ENCODE measurements around the gene RFPL4AL1.
"Not testable (repeated sequence)": the region's sequence is repeated elsewhere in the genome, so short reads cannot be mapped to it uniquely, and the experiment has no call there.

The RFPL4AL1 gene

DNA sequence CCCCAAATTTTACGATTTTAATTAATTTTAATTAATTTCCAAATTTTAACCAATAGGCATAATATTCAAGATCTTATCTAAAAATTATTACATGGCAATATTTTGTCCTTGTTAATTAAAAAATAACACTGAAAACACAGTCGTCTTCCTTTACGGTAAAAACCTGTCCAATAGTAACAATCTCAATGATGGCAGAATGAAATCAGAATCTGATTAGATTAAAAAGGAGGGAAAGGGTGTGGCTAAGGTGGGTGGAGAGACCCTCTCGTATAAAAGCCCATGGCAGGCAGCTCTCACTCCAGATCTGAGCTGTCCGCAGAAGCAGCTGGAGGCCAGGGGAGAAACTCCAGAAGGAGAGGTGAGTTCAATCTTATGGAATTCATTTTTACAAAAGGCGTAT lies at the start of gene RFPL4AL1:
RFPL4AL1 (plus strand) TSS at position 301 of the 400 bp plus-strand sequence. CDS start 2,687 bp downstream, outside the sequence.
- DNase-seq (ENCODE audit: low read depth) = not testable (repeated sequence)

DNA sequence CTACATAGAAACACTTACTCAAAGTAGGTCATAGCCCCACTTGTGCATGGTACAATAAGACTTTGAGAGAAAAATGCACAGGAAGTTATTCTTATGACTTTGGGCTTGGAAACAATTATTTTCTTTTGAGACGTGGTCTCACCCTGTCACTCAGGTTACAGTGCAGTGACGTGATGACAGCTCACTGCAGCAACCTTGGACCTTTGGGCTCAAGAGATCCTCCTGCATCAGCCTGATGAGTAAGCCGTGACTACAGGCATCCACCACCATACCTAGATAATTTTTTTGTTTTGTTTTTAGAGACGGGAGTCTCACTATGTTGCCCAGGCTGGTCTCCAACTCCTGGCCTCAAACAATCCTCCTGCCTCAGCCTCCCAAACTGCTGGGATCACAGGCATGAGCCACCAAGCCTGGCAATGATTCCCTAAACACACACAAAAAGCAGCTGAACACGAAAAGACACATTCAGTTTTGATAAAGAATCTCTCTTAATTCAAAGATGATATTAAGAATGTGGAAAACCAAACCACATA lies 48.6 kb upstream of the RFPL4AL1 start:
- no peak for DNase-seq (ENCODE audit: low read depth)

DNA sequence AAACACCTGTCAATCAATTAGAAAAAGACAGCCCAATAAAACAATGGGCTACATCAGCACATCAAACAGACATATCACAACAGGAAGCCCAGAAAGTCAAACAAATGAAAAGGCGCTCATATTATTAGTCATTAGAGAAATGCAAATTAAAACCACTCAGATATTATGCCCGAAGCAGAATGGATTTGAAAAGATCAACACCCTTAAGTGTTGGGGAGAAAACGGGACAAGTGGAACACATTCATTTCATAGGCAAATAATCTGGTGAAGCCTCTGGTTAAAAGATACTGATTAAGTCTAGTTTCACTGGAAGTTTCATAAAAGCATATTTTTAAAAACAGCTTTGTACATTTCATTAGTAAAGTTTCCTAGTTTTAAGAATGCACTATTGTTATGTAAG lies 48.1 kb upstream of the RFPL4AL1 start:
- no peak for DNase-seq (ENCODE audit: low read depth)

DNA sequence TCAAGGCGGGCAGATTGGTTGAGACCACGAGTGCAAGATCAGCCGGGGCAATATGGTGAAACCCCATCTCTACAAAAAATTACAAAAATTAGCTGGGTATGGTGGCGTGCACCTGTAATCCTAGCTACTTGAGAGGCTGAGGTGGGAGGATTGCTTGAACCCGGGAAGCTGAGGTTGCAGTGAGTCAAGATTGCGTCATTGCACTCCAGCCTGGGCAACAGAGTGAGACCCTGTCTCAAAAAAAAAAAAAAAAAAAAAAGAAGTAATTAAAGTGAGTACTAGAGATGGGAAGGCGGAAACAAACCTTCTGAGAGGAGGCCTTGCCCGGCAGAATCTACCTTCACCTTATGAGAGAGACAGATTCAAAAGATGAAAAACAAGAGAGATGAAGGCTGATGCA lies 45.4 kb upstream of the RFPL4AL1 start:
- DNase-seq (ENCODE audit: low read depth) = no peak

DNA sequence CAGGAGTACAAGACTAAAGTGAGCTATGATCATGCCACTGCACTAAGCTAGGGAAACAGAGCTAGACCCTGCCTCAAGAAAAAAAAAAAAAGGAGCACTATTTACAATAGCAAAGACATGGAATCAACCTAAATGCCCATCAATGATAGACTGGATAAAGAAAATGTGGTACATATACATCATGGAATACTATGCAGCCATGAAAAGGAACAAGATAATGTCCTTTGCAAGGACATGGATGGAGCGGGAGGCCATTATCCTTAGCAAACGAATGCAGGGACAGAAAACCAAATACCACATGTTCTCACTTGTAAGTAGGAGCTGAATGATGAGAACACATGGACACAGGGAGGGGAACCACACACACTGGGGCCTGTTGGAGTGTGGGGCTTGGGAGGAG lies 38.5 kb upstream of the RFPL4AL1 start:
- not testable (repeated sequence) for DNase-seq (ENCODE audit: low read depth)

DNA sequence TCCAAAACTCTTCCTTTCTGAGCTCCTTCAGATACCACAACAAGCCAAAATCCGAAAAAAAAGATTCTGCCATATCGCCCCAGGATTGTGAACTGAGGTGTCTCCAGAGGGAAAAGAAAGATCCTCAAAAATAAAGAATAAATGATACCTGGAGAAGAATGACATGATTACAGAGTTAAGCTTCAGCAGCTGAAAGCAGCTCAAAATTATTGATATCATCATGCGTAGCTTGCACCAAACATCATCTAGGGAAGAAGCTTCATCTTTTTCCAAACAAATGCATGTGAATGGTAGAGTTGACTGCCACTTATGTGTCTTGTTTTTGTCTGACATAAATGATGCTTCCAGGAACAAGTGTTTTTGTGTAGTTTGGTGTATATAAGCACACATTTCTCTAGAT lies 30.6 kb upstream of the RFPL4AL1 start, which contains the start of gene NLRP9:
NLRP9 (minus strand) TSS at position 101 of the 400 bp plus-strand sequence; CDS start at position 73, 28 bp downstream.
- no peak for DNase-seq (ENCODE audit: low read depth)

DNA sequence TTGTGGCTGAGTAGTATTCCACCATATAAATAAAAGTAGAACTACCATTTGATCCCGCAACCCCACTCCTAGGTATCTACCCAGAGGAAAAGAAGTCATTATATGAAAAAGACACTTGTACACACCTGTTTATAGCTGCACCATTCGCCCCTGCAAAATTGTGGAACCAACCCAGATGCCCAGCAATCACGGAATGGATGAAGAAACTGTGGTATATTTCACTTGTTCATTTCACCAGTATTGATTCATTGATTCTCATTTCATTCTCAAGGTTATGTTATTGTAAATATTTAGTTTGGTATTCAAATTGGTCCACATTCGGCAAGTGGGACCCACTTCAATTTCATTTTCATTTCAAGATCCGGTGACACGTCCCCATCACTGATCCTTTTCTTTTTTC lies 18.2 kb upstream of the RFPL4AL1 start:
- DNase-seq (ENCODE audit: low read depth) = no peak

DNA sequence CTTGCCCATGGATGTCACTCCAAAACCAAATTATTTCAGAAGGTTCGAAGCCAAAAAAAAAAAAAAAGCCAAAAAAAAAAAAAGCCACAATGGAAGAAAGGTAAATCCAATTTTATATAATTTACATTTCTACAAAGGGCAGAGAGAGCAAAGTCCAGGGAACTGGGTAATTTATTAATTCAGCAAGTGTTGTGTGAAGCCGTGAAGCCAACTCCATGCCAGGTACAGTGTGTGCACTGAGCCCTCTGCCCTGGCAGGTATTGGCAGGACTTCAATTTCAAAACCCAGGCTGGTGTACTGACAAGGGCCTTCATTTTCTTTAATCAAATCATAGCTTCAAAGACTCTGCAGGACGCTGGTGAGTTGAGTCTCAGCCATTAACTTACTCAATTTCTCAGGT lies 15.5 kb upstream of the RFPL4AL1 start:
- DNase-seq (ENCODE audit: low read depth) = no peak

DNA sequence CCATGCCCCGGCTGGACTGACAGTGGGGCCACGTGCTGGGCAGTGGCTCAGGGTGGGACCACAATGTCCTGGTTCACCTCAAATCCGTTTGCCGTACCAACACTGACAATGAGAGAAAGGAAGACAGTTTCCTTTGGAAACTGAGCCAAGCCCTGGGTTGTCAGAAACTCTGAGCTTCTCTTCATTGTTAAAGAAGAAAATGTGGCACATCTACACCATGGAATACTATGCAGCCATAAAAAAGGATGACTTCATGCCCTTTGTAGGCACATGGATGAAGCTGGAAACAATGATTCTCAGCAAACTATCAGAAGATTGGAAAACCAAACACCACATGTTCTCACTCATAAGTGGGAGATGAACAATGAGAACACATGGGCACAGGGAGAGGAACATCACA lies 12.1 kb upstream of the RFPL4AL1 start:
- not testable (repeated sequence) for DNase-seq (ENCODE audit: low read depth)

DNA sequence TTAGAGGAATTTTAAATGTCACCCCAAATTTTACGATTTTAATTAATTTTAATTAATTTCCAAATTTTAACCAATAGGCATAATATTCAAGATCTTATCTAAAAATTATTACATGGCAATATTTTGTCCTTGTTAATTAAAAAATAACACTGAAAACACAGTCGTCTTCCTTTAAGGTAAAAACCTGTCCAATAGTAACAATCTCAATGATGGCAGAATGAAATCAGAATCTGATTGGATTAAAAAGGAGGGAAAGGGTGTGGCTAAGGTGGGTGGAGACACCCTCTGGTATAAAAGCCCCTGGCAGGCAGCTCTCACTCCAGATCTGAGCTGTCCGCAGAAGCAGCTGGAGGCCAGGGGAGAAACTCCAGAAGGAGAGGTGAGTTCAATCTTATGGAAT lies 10.1 kb upstream of the RFPL4AL1 start, which contains the start of gene RFPL4A:
RFPL4A (plus strand) TSS at position 301 of the 400 bp plus-strand sequence. CDS start 2,704 bp downstream, outside the sequence.
- DNase-seq (ENCODE audit: low read depth) = not testable (repeated sequence)

DNA sequence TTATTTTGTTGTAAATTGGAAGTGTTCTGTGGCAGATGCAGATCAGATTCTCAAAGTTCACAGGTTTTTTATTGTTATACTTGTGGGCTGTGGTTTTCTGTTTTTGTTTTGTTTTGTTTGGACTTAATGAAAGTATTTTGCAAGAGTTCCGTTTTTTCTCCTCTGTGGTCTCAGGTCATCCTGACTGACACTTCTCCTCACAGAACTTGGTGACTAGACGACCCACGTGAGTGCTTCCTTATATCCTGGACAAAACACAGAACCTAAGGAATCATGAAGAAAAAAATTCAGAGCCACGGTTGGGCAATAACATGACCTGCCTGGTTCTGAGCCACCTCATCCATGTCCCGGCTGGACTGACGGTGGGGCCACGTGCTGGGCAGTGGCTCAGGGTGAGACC lies 2.5 kb upstream of the RFPL4AL1 start:
- DNase-seq (ENCODE audit: low read depth) = no peak

DNA sequence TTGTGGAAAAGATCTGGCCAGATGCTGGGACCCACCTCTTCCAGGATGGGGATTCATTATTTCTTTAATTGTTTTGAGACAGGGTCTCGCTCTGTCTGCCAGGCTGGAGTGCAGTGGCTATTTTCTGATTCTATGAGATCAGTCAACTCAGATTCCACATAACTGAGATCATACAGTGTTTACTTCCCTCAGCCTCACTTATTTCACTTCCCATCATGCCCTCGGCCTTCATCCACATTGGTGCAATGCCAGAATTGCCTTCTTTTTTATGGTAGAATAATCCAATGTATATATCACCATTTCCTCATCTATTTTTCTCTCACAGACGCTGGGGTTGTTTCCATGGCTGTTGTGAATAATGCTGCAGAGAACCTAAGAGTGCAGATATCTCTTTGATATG lies 714 bp downstream of the RFPL4AL1 start:
- not testable (repeated sequence) for DNase-seq (ENCODE audit: low read depth)

DNA sequence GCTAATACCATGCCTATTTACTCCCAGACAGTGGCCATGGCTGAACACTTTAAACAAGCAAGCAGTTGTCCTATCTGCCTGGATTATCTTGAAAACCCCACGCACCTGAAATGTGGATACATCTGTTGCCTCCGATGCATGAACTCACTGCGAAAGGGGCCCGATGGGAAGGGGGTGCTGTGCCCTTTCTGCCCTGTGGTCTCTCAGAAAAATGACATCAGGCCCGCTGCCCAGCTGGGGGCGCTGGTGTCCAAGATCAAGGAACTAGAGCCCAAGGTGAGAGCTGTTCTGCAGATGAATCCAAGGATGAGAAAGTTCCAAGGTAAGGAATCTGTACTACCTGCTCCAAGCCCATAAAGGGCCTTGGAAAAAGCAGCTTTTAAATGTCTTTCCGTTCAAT lies 8.6 kb downstream of the RFPL4AL1 start:
- no peak for DNase-seq (ENCODE audit: low read depth)

DNA sequence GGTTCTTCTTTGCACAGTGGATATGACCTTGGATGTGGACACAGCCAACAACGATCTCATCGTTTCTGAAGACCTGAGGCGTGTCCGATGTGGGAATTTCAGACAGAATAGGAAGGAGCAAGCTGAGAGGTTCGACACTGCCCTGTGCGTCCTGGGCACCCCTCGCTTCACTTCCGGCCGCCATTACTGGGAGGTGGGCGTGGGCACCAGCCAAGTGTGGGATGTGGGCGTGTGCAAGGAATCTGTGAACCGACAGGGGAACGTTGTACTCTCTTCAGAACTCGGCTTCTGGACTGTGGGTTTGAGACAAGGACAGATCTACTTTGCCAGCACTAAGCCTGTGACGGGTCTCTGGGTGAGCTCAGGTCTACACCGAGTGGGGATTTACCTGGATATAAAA lies 9.4 kb downstream of the RFPL4AL1 start:
- no peak for DNase-seq (ENCODE audit: low read depth)

DNA sequence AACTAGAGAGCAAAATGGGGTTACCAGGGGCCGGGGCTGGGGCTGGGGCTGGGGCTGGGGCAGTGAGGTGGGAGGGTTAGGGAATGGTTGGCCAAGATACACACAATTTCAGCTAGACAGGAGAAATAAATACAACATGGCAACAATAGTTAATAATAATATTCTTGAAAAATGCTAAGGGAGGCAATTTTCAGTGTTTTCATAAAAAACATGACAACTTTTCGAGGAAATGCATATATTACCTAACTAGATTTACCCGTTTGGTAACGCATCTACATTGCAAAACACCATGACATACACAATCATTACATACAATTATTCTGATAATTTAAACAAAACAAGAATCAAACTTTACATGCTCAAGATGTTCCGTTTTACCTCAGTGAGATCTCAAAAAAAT lies 12.2 kb downstream of the RFPL4AL1 start:
- DNase-seq (ENCODE audit: low read depth) = no peak

DNA sequence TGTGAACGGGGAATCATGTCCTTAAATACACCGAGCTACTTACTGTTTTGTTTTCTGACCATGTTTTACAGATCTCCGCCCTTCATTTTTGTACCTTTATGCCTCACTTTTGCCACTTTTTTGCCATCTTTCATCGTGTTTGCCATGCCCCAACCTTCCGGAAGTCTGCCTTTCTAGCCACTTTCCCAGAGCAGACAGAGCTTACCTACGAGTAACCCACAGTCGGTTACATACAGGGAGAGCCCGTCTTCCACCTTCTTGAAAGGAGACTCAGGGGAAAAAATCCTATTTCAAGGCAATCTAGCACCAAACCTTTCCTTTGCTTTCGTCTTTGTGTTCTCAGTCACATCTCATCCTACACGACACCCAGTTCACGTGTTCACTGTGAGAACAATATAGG lies 26.1 kb downstream of the RFPL4AL1 start:
- no peak for DNase-seq (ENCODE audit: low read depth)

DNA sequence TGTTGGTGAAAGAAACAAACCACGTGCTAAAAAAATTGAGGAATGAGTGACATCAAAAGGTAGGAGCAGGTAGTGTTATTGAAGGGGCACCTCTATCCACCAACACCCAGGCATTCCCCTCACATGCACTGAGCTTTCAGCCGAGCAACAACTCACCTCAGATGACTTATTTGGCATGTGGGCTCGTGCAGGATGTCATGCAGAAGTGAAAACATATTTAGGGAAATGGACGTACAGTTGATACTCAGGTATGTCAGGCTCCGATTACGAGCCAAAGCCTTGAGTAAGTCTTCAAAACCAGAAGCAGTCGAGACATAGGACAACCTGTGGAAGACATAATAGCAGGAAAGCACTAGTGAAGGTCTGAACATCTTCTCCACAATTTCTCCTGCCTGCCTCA lies 32.5 kb downstream of the RFPL4AL1 start:
- no peak for DNase-seq (ENCODE audit: low read depth)

DNA sequence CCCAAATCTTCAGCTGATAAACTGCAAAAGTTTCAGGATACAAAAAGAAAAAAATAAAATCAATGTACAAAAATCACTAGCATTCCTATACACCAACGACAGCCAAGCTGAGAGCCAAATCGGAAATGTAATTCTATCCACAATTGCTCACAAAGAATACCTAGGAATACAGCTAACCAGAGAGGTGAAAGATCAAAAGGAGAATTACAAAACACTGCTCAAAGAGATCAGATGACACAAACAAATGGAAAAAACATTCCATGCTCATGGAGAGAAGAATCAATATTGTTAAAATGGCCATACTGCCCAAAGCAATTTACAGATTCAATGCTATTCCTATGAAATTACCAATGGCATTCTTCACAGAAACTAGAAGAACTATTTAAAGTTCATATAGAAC lies 33.4 kb downstream of the RFPL4AL1 start:
- no peak for DNase-seq (ENCODE audit: low read depth)

DNA sequence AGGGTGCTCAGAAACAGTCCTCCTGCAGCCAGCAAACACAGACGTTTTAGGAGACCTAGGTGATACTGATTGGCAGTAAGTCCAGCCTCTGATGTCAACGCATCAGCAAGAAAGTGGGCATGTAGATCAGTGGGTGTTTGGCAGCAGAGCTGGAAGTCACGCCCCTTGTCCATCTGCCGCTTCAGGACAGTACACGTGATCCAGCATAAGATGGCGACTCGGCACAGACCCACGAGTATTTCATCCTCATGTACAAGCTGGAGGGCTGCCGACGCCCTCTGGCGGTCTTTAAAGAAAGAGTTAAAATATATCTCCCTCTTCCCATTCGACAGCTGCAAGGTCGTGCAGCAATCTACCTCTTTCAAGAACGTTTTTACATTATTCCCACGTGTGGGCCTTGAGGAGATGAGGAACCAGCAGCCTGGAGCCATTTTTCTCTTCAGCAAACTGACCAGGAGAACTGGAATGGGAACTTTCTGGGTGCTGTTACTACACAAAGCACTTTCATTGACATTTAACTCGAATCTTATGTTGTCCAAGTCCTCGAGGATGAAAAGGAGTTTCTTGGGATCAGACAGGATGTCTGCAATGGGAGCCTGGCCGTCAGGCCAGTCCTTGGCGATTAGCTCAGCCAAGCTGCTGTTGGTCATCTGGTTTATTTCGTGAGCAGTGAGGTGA lies 40.6 kb downstream of the RFPL4AL1 start:
- DNase-seq (ENCODE audit: low read depth) = no peak

DNA sequence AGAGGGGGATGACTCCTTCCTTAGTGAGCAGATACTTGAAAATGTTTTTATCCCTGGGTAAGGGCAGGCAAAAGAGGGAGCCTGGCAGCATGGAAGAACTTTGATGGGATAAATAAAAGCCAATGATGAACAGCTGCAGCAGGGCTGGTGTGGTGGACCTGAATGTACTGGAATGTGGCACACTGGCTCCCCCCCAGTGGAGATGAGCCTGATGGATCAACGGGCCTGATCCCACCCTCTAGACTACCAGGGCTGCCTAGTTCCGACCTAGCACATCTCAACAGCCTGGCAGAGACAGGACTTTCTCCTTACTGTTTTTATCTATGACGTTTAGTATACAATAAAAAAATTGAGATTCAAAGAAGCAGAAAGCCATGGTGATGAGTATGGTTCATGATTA lies 42.4 kb downstream of the RFPL4AL1 start:
- no peak for DNase-seq (ENCODE audit: low read depth)

DNA sequence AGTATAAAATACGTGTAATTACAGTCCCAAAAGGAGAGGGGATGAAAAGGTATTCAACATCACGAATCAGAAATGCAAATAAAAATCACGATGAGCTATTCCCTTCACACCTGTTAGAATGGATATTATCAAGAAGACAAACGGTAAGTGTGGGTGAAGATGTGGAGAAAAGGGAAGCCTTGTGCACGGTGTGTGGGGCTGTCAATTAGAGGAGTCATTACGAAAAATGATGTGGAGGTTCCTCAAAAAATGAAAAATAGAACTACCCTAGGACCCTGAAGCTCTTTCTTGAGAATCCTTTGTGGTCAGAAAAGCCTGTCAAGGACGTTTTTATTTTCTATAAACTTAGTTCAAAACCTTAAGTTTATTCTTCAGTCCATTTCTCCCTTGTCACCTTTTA lies 43.5 kb downstream of the RFPL4AL1 start:
- no peak for DNase-seq (ENCODE audit: low read depth)

DNA sequence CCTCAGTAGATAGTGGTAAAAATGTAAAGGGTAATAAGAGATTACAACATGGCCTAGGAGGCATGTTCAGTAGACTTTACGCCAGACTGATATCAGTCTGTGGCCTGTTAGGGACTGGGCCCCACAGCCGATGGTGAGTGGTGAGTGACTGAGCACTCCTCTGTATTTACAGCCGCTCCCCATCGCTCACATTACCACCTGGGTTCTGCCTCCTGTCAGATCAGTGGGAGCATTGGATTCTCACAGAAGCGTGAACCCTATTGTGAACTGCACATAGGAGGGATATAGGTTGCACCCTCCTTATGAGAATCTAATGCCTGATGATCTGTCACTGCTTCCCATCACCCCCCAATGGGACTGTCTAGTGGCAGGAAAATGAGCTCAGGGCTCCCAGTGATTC lies 45.0 kb downstream of the RFPL4AL1 start:
- DNase-seq (ENCODE audit: low read depth) = no peak

DNA sequence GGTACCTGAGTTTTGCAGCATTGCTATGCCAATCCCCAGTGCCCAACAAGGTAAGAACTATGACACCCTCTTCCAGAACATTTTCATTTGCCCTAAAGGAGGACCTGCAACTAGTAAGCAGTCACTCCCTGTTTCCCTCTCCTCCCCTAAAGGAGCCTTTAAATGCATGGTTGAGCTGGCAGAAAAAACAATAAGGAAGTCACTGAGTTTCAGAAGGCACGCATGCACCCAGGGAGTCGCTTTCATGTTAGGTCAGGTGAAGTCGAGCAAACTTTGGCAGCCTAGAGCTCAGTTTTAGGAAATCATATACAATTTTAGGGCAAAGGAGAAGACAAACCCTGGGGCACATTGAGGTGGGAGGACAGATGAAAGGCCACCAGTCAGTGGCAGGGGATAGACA lies 51.1 kb downstream of the RFPL4AL1 start:
- no peak for DNase-seq (ENCODE audit: low read depth)

Data from non-pigmented ciliary epithelial cell (primary cell).